Thyroid gland (tissue), 4 donors: ENCODE data around the gene RAB40B.

ENCODE experiments used
- POLR2A ChIP-seq, 2 donors: fragments of 450-650 bp; IDR thresholded peaks; one replicate each; pipeline ENCODE4 v1.6.1; 2017; ENCODE audit warnings: antibody characterized with exemption in 2 of 2, mild to moderate bottlenecking in 2 of 2, moderate library complexity in 1 of 2
- TF ChIP-seq, protein P1 (sequence below), 6 experiments: fragments of 200-600 bp in 3 of 6; fragments of 450-650 bp in 3 of 6; sonication (generic) in 3 of 6; IDR thresholded peaks; one replicate each; pipeline ENCODE4 v1.5.1; 2016 to 2019; ENCODE audit warnings: antibody characterized with exemption in 6 of 6, mild to moderate bottlenecking in 2 of 6, inconsistent platforms in 1 of 6, moderate library complexity in 1 of 6

DNA sequence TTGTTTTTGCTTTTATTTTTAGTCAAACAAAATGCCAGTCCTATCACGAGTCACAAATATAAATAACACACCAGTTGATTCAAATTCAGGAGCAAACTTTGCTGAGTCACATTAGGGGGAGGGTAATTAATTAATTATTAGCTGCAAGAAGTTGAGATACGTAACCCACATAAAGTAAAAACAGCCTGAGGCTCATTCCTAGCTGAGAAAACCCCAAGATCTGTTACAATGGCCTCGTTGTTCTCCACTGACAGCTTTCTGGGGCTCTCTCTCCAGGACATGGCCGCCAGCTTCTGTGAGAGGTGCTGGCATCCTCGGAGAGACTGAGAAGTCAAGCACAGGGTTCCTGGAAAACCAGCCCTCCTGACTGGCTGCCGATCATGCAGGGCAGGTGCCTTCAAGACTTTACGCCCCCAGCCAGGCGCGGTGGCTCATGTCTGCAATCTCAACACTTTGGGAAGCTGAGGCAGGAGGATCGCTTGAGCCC lies 11.1 kb downstream of the RAB40B start:
- TF ChIP-seq, protein P1, sequence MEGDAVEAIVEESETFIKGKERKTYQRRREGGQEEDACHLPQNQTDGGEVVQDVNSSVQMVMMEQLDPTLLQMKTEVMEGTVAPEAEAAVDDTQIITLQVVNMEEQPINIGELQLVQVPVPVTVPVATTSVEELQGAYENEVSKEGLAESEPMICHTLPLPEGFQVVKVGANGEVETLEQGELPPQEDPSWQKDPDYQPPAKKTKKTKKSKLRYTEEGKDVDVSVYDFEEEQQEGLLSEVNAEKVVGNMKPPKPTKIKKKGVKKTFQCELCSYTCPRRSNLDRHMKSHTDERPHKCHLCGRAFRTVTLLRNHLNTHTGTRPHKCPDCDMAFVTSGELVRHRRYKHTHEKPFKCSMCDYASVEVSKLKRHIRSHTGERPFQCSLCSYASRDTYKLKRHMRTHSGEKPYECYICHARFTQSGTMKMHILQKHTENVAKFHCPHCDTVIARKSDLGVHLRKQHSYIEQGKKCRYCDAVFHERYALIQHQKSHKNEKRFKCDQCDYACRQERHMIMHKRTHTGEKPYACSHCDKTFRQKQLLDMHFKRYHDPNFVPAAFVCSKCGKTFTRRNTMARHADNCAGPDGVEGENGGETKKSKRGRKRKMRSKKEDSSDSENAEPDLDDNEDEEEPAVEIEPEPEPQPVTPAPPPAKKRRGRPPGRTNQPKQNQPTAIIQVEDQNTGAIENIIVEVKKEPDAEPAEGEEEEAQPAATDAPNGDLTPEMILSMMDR (IDR thresholded peaks at IDR 0.05) = no peak
- TF ChIP-seq POLR2A (IDR thresholded peaks at IDR 0.05) = no peak
